NCI-H2029 treated with DMSO at 0.1 percent for 48 hours (cell line): ENCODE measurements around the gene MRPS26.
"Not testable (repeated sequence)": the region's sequence is repeated elsewhere in the genome, so short reads cannot be mapped to it uniquely, and the experiment has no call there.

Experiments
- DNase-seq: peaks from one replicate; lab custom pipeline; 2025; lab: John Stamatoyannopoulos, UW

Gene MRPS26

GRCh38 chr20:3042625-3043024 is 3.2 kb upstream of the MRPS26 start:
- no peak for DNase-seq

GRCh38 chr20:3043322-3043721 is 2.5 kb upstream of the MRPS26 start, which contains the start of gene GNRH2:
TSS of gene GNRH2 (plus strand) at chr20:3043622. CDS start at chr20:3044415, 793 bp downstream.
- DNase-seq: no peak

DNA sequence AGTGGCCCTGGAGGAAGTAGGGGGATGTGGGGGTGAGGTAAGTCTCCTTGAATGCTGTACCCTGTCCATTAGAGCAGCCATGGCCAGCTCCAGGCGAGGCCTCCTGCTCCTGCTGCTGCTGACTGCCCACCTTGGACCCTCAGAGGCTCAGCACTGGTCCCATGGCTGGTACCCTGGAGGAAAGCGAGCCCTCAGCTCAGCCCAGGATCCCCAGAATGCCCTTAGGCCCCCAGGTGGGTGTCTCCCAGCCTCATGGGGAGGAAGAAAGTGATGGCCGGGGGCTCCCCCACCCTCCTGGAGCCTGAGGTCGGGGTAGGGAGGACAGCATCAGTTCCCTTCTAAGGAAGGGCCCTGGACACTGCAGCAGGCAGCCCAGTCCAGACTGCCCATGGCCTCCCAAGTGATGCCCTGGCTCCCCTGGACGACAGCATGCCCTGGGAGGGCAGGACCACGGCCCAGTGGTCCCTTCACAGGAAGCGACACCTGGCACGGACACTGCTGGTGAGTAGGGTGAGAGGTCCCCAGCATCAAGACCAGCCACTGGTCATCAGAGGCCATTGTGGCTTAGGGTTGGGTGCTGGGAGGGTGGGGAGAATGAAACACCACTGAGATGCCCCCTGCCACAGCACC is 1.4 kb upstream of the MRPS26 start:
- DNase-seq: no peak

- DNase-seq: peak; percentile 41
These were observed 623 bp upstream of the MRPS26 start for GRCh38 chr20:3045042-3045815.

DNA sequence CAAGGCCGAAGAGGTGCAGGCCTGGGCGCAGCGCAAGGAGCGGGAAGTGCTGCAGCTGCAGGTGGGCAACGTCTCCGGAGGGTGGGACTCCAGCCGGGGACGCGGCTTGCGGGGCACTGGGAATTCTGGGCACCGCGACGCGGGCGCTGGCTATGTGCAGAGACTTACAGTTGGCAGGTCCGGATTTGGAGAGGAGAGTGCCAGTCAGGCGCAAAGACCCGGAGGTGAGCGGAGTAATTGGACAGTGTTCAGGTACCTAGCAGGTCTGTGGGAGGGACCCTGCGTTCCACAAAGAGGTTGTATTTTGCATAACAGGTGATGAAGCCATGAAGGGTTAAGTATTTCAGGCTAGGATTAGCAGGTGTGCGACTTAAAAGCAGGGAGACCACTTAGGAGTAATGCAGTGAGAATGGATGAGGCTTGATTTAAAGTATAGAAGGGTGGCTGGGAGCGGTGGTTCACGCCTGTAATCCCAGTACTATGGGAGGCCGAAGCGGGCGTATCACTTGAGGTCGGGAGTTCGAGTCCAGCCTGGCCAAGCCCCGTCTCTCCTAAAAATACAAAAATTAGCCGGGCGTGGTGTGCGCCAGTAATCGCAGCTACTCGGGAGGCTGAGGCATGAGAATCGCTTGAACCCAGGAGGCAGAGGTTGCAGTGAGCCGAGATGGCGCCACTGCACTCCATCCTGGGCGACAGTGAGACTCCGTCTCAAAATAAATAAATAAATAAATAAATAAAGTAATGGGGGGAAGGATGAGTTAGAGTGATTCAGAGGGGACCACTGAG is 1.0 kb downstream of the MRPS26 start:
- DNase-seq: peak; percentile 39

DNA sequence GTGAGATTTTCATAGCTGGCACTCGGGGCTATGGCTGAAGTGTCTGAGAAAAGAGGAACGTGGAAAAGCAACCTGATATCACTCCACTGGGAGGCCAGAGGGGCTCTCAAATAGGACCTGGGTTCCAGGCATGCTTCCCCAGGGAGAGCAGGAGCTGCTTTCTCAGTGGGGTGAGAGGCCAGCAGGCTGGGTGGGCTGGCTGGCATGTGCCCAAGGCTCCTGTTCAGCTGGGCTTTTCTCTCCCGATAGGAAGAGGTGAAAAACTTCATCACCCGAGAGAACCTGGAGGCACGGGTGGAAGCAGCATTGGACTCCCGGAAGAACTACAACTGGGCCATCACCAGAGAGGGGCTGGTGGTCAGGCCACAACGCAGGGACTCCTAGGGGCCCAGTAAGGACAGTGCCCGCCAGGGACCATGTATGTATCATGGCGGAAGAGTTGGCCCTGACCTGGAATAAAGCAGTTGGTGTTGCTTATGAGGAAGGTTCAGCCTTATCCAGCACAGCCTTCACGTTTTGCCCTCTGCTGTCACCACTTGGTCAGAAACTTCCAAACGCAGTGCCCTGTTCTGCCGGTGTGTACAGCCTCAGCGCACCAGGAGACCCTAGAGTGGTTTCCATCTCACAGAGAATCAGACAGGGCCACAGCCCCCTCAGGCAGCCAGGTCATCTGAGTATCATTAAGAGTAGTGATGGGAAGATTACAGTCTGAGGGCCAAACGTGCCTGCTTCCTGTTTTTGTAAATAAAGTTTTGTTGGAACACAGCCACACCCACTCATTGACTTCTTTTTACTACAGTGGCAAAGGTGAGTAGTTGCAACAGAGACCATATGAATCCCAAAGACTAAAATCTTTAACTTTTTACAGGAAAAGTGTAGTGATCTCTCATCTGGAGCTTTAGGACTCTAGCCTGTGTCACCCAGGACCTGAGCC is 1.9 kb downstream of the MRPS26 start:
- no peak for DNase-seq

- no peak for DNase-seq
These were observed 5.7 kb downstream of the MRPS26 start for GRCh38 chr20:3051385-3052019.

DNA sequence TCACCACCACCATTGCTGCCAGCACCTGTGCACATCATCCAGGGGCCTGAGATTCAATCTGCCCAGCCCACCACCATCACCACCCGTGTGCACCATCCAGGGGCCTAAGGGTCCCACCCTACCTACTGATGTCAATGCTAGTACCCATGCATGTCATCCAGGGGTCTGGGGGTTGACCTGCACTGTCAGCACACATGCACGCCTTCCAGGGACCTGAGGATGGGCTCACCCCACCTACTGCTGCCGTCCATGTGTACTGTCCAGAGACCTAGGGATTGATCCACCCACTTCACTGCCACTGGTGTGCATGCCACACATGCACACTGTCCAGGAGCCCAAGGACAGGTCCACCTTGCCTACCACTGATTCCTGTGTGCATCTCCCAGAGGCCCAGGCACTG is 13.6 kb downstream of the MRPS26 start:
- DNase-seq: no peak

GRCh38 chr20:3064119-3064518 is 18.3 kb downstream of the MRPS26 start:
- not testable (repeated sequence) for DNase-seq

GRCh38 chr20:3067139-3068014 is 21.5 kb downstream of the MRPS26 start:
- no peak for DNase-seq

DNA sequence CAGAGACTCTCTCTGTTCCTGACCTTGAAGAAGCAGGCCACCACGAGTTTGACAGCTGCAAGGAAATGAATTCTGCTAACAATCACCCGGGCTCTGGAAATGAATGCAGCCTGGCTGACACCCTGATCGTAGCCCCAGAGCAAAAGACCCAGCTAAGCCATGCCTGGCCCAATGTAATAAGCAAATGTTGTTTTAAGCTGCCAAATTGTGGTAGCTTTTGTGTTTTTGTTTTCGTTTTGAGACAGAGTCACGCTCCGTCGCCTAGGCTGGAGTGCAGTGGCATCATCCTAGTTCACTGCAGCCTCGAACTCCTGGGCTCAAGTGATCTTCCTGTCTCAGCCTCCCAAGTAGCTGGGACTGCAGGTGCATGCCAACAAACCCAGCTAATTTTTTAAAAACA is 22.2 kb downstream of the MRPS26 start:
- DNase-seq: no peak

DNA sequence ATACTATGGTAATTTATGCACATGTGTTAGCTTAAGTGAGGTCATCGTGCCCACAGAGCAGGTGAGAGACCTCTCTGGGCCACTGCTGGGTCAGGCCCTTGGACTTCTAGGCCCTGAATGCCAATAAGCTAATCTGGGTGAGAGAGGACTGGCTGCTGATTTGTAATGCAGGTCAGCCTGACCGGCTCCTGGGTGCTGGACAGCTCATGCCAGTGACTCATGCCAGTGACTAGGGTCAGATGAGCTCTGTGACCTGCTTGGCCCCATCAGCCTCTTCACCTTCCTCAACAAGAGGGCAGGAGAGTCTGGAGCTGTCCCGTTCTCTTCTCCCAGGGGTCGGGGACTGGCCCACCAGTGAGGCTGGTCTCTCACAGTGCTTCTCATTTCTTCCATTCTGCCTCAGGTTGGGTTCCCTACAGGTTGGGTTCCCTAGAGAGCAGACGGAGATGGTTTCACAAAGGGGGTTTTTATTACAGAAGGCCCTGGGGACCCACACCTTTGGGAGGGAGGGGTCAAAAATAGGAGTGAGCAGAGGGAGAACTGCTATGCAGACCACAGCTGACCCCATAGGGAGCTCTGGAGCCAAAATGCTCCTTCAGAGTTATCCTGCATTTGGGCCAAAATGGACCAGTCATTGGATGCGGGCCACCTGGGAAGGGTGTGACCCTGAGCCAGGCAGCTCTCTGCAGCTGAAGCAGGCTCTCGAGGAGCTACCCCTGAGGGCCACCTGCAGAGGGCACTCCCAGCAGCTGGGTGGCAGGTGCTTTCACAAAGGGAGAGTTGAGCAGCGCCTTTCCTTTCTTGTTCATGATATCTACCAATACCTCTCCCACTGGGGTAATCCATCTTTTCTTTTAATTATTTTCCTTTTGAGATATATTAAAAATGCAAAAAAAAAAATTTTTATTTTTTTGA is 23.4 kb downstream of the MRPS26 start:
- DNase-seq: no peak

GRCh38 chr20:3070725-3071124 is 24.9 kb downstream of the MRPS26 start:
- no peak for DNase-seq

DNA sequence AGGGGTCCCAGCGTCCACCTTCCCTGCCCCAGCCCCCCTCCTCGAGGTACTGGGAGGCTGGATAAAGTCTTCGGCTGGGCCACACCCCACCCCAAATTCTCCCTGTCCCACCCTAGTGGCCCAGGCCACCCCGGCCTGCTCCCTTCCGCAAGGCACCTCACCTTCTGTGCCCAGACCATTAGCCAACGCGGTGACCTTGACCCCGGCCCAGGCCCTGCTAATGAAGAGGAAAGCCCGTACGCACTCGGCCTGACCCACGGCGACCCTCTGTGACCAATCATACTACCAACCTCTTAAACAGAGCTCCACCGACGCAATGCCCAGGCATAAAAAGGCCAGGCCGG is 25.4 kb downstream of the MRPS26 start:
- no peak for DNase-seq

DNA sequence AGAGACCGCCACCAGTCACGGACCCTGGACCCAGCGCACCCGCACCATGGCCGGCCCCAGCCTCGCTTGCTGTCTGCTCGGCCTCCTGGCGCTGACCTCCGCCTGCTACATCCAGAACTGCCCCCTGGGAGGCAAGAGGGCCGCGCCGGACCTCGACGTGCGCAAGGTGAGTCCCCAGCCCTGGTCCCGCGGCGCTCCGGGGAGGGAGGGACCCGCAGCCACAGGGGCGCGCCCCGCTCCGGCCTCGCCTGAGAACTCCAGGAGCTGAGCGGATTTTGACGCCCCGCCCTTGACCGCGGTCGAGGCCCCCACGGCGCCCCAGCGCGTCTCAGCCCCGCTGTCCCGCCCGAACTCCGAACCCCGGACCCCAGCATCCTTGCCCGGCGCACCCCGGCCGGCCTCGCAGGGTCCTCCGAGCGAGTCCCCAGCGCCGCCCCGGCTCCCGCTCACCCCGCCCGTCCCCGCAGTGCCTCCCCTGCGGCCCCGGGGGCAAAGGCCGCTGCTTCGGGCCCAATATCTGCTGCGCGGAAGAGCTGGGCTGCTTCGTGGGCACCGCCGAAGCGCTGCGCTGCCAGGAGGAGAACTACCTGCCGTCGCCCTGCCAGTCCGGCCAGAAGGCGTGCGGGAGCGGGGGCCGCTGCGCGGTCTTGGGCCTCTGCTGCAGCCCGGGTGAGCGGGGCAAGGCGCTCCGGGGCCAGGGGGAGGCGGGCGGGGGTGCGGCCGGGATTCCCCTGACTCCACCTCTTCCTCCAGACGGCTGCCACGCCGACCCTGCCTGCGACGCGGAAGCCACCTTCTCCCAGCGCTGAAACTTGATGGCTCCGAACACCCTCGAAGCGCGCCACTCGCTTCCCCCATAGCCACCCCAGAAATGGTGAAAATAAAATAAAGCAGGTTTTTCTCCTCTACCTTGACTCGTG is 26.0 kb downstream of the MRPS26 start, which contains the start of gene OXT:
Gene OXT, plus strand, starts transcription at position 11 of the 920 bp plus-strand sequence. Its CDS starts 36 bp downstream, at position 47.
- no peak for DNase-seq

GRCh38 chr20:3072530-3073250 is 26.8 kb downstream of the MRPS26 start:
- DNase-seq: no peak

GRCh38 chr20:3073251-3073643 is 27.4 kb downstream of the MRPS26 start:
- DNase-seq: not testable (repeated sequence)
